ENCODE results near the gene TGM3. TPM values are rescaled to one million over a fixed set of nuclear protein-coding genes. Genes with fewer than 3 reads are reported as not detected.
A peak's percentile ranks its signal among the peaks of the same experiment; 100 is the strongest.
"Not testable (repeated sequence)": the region's sequence is repeated elsewhere in the genome, so short reads cannot be mapped to it uniquely, and the experiment has no call there.

Gene TGM3
- total RNA-seq, 5 donors from 2014 or later (not counting 1 experiment from before 2014, with no cell fraction given): not detected

DNA sequence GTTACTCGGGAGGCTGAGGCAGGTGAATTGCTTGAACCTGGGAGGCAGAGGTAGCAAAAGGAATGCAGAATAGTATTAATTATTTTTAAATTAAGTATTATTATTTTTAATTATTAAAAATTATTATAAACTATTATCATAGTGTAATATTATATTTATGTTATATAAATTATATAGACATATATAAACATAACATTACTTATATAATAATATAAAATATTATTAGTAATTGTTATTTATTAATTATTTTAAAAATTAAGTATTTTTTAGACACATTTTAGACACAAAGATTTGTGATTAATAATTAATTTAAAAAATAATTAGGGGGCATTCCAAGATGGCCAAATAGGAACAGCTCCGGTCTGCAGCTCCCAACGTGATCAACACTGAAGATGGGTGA is 31.7 kb upstream of the TGM3 start:
- H3K27me3 Mint-ChIP-seq: peaks cover 28 to 38% of the 10 kb centered on the region in 2 donors

DNA sequence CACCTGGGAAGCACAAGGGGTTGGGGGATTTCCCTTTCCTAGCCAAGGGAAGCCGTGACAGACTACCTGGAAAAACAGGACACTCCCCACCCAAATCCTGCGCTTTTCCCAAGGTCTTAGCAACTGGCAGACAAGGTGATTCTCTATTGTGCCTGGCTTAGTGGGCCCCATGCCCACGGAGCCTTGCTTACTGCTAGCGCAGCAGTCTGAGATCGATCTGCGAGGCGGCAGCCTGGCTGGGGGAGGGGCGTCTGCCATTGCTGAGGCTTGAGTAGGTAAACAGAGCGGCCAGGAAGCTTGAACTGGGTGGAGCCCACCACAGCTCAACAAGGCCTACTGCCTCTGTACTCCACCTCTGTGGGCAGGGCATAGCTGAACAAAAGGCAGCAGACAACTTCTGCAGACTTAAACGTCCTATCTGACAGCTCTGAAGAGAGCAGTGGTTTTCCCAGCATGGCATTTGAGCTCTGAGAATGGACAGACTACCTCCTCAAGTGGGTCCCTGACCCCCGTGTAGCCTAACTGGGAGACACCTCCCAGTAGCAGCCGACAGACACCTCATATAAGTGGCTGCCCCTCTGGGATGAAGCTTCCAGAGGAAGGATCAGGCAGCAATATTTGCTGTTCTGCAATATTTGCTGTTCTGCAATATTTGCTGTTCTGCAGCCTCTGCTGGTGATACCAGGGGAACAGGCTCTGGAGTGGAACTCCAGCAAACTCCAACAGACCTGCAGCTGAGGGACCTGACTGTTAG is 31.0 kb upstream of the TGM3 start:
- H3K27ac ChIP-seq (ENCODE audit: low read length); H3K9me3 Mint-ChIP-seq; CTCF ChIA-PET; H3K9me3 ChIP-seq; ATAC-seq (replicated peaks in 1 of 4); H3K4me3 ChIP-seq (ENCODE audit: control insufficient read depth in 1 of 2, extremely low read depth in 1 of 2, low read length in 1 of 2); H3K4me1 ChIP-seq (ENCODE audit: control insufficient read depth in 1 of 2, extremely low read depth in 1 of 2, insufficient read depth in 2 of 2, low read length in 2 of 2); H3K36me3 Mint-ChIP-seq; H3K36me3 ChIP-seq (ENCODE audit: control insufficient read depth in 2 of 2, extremely low read depth in 1 of 2, insufficient read depth in 1 of 2, low read length in 1 of 2); POLR2A ChIA-PET: not testable (repeated sequence)
- Mint-ChIP-seq H3K27me3 (peaks cover 25 to 35% of the 10 kb centered on the region in 2 donors), H3K4me3 (peak overlapping the region in 1 of 3 donors; percentile 0), H3K27ac (peak overlapping the region; percentile 32 to 76), H3K4me1 (peaks cover 0 to 10% (median 2%) of the 10 kb centered on the region in 3 donors)
- DNase-seq: peak in 8 of 35 experiments; percentile 1 to 46 (median 9)
- H3K27me3 ChIP-seq (replicated peaks in 1 of 2; ENCODE audit: control insufficient read depth in 2 of 2, extremely low read depth in 1 of 2, insufficient read depth in 2 of 2, low read length in 1 of 2): peaks cover 0 to 23% of the 10 kb centered on the region in 2 experiments
- 72% methylated on average over 6 of the region's 12 CpGs for WGBS (ENCODE audit: insufficient coverage)

More for the DNA sequence above, 31.7 kb upstream of the TGM3 start:
- peaks cover 0 to 10% (median 2%) of the 10 kb centered on the region in 3 donors for H3K4me1 Mint-ChIP-seq
- WGBS (ENCODE audit: insufficient coverage): 100% methylated on average over 1 of the region's 3 CpGs
- no peak for ATAC-seq (replicated peaks in 1 of 4)
- H3K27me3 ChIP-seq (replicated peaks in 1 of 2; ENCODE audit: control insufficient read depth in 2 of 2, extremely low read depth in 1 of 2, insufficient read depth in 2 of 2, low read length in 1 of 2): peaks cover 0 to 29% of the 10 kb centered on the region in 2 experiments
- no peaks in the 10 kb centered on the region for H3K4me1 ChIP-seq (ENCODE audit: control insufficient read depth in 1 of 2, extremely low read depth in 1 of 2, insufficient read depth in 2 of 2, low read length in 2 of 2)
- H3K27ac Mint-ChIP-seq: no peak overlapping the region
- H3K9me3 ChIP-seq: no peaks in the 10 kb centered on the region
- ChIA-PET CTCF (no interaction called here), POLR2A (no interaction called here)
- no peak overlapping the region for H3K27ac ChIP-seq (ENCODE audit: low read length)
- no peaks in the 10 kb centered on the region for H3K36me3 ChIP-seq (ENCODE audit: control insufficient read depth in 2 of 2, extremely low read depth in 1 of 2, insufficient read depth in 1 of 2, low read length in 1 of 2)
- H3K36me3 Mint-ChIP-seq: no peaks in the 10 kb centered on the region
- no peak overlapping the region for H3K4me3 Mint-ChIP-seq
- no peak for DNase-seq
- H3K9me3 Mint-ChIP-seq: no peaks in the 10 kb centered on the region
- no peak overlapping the region for H3K4me3 ChIP-seq (ENCODE audit: control insufficient read depth in 1 of 2, extremely low read depth in 1 of 2, low read length in 1 of 2)

DNA sequence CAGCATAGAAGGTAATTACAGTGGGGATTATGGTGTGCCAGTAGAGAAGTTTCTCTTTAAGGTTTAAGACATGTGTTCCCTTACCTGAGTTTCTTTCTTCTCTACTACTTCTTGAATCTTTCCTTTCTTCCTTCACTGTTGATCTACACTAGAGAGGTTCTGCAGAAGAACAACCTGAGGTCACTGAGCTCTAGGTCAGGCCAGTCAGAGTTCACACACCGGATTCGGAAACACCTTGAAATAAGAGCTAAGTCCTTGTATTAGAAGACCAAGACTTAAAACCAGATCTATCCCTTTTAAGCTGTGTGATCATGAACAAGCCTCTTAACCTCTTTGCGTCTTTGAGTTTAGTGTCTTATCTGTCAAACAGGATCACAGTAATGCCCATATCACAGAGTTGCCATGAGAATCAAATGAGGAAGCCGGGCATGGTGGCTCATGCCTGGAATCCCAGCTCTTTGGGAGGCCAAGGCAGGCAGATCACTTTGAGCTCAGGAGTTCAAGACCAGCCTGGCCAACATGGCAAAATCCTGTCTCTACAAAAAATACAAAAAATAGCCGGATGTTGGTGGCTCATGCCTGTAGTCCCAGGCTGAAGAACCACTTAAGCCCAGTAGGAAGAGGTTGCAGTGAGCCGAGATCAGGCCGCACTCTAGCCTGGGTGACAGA is 22.0 kb upstream of the TGM3 start:
- Histone ChIP-seq H3K27ac (ENCODE audit: low read length) (no peak overlapping the region), H3K4me1 (ENCODE audit: control insufficient read depth in 1 of 2, extremely low read depth in 1 of 2, insufficient read depth in 2 of 2, low read length in 2 of 2) (no peaks in the 10 kb centered on the region), H3K27me3 (replicated peaks in 1 of 2; ENCODE audit: control insufficient read depth in 2 of 2, extremely low read depth in 1 of 2, insufficient read depth in 2 of 2, low read length in 1 of 2) (peaks cover 0 to 9% of the 10 kb centered on the region in 2 experiments), H3K9me3 (no peaks in the 10 kb centered on the region), H3K4me3 (ENCODE audit: control insufficient read depth in 1 of 2, extremely low read depth in 1 of 2, low read length in 1 of 2) (no peak overlapping the region), H3K36me3 (ENCODE audit: control insufficient read depth in 2 of 2, extremely low read depth in 1 of 2, insufficient read depth in 1 of 2, low read length in 1 of 2) (no peaks in the 10 kb centered on the region)
- no peak for DNase-seq
- 95% methylated on average over 4 of the region's 7 CpGs for WGBS (ENCODE audit: insufficient coverage)
- Mint-ChIP-seq H3K36me3 (no peaks in the 10 kb centered on the region), H3K27ac (no peak overlapping the region), H3K27me3 (peaks cover 7 to 10% of the 10 kb centered on the region in 2 donors), H3K4me3 (no peak overlapping the region), H3K4me1 (no peaks in the 10 kb centered on the region), H3K9me3 (no peaks in the 10 kb centered on the region)
- ChIA-PET CTCF (no interaction called here), POLR2A (no interaction called here)
- ATAC-seq (replicated peaks in 1 of 4): no peak

DNA sequence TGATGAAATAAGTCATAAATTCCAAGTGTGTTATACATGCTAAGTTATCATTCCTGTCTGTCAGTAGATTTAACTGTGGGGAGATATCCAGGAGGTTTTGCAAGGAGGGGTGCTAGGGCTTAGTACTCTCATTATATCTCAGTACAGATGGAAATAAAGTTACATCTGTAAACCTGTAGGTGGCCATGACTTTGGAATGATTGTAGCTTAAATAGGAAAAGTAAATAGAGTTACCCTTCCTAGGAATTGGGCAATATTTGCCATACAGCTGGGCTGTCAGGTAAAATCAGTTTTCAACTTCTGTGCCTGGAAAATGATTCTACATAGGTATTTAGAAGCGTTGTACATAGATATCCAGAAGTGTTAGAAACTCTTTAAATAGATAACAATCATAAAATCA is 19.8 kb upstream of the TGM3 start:
- WGBS (ENCODE audit: insufficient coverage): no CpG with 5 or more reads among the region's 1 CpG
- Mint-ChIP-seq H3K27me3 (peaks cover 12 to 19% of the 10 kb centered on the region in 2 donors), H3K36me3 (no peaks in the 10 kb centered on the region), H3K4me3 (no peak overlapping the region), H3K9me3 (peaks cover 0 to 5% (median 1%) of the 10 kb centered on the region in 3 donors), H3K4me1 (peaks cover 0 to 8% (median 0%) of the 10 kb centered on the region in 3 donors), H3K27ac (no peak overlapping the region)
- H3K27me3 ChIP-seq (replicated peaks in 1 of 2; ENCODE audit: control insufficient read depth in 2 of 2, extremely low read depth in 1 of 2, insufficient read depth in 2 of 2, low read length in 1 of 2): peaks cover 0 to 19% of the 10 kb centered on the region in 2 experiments
- no peaks in the 10 kb centered on the region for H3K4me1 ChIP-seq (ENCODE audit: control insufficient read depth in 1 of 2, extremely low read depth in 1 of 2, insufficient read depth in 2 of 2, low read length in 2 of 2)
- no peak for ATAC-seq (replicated peaks in 1 of 4)
- POLR2A ChIA-PET: no interaction called here
- no peak overlapping the region for H3K4me3 ChIP-seq (ENCODE audit: control insufficient read depth in 1 of 2, extremely low read depth in 1 of 2, low read length in 1 of 2)
- no peak overlapping the region for H3K27ac ChIP-seq (ENCODE audit: low read length)
- no peak for DNase-seq
- H3K36me3 ChIP-seq (ENCODE audit: control insufficient read depth in 2 of 2, extremely low read depth in 1 of 2, insufficient read depth in 1 of 2, low read length in 1 of 2): no peaks in the 10 kb centered on the region
- H3K9me3 ChIP-seq: no peaks in the 10 kb centered on the region
- CTCF ChIA-PET: no interaction called here

DNA sequence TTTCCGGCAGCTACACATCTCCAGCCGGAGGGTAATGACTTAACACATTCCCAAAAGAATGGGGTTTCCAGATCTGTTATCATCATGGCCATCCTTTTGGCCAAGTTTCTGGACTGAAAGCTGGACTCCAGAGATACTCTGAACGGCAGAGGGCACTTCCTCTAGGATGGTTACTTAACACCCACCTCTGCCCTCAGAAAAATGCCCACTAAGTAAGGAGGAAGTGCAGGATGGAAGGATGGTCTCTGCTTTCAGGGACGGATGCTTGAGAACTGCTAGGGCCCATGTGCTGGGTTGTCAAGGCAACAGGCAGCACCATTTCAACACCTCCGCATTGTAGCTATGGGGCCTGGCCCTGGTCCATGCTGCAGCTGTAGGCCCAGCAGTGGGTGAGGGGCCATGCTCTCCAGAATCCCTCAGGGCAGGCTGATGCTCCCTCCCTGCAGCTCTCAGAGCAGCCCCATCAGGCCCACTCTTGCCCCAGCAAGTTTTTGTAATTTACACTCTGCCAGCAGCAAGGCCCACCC is 16.5 kb upstream of the TGM3 start:
- H3K36me3 ChIP-seq (ENCODE audit: control insufficient read depth in 2 of 2, extremely low read depth in 1 of 2, insufficient read depth in 1 of 2, low read length in 1 of 2): no peaks in the 10 kb centered on the region
- H3K4me3 Mint-ChIP-seq: no peak overlapping the region
- H3K9me3 Mint-ChIP-seq: peaks cover 0 to 5% (median 2%) of the 10 kb centered on the region in 3 donors
- no peak for ATAC-seq (replicated peaks in 1 of 4)
- H3K27ac Mint-ChIP-seq: no peak overlapping the region
- H3K4me1 Mint-ChIP-seq: peaks cover 0 to 8% (median 0%) of the 10 kb centered on the region in 3 donors
- H3K27me3 ChIP-seq (replicated peaks in 1 of 2; ENCODE audit: control insufficient read depth in 2 of 2, extremely low read depth in 1 of 2, insufficient read depth in 2 of 2, low read length in 1 of 2): peaks cover 0 to 18% of the 10 kb centered on the region in 2 experiments
- no peak overlapping the region for H3K27ac ChIP-seq (ENCODE audit: low read length)
- CTCF ChIA-PET: no interaction called here
- POLR2A ChIA-PET: no interaction called here
- WGBS (ENCODE audit: insufficient coverage): 78% methylated on average over 2 of the region's 5 CpGs
- H3K9me3 ChIP-seq: no peaks in the 10 kb centered on the region
- no peaks in the 10 kb centered on the region for H3K4me1 ChIP-seq (ENCODE audit: control insufficient read depth in 1 of 2, extremely low read depth in 1 of 2, insufficient read depth in 2 of 2, low read length in 2 of 2)
- H3K4me3 ChIP-seq (ENCODE audit: control insufficient read depth in 1 of 2, extremely low read depth in 1 of 2, low read length in 1 of 2): no peak overlapping the region
- peaks cover 14 to 19% of the 10 kb centered on the region in 2 donors for H3K27me3 Mint-ChIP-seq
- no peak for DNase-seq
- no peaks in the 10 kb centered on the region for H3K36me3 Mint-ChIP-seq

DNA sequence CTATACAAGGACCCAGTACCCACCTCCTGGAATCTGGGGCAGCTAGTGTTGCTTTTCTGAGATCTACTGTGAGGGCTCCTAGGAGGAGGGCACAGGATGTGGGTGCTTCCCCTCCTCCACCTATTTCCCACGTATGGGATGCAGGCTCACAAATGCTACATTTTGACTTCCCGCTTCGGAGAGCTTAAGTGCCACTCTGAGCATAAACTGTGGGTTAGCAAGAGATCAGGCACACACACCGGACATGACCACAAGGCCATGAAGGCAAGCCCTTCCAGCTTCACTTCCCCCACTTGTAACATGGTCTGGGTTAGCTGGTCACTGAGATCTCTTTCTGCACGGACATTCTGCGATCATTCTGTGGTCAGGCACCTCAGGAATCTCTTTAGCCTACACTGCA is 15.7 kb upstream of the TGM3 start:
- Histone ChIP-seq H3K27ac (ENCODE audit: low read length) (no peak overlapping the region), H3K4me1 (ENCODE audit: control insufficient read depth in 1 of 2, extremely low read depth in 1 of 2, insufficient read depth in 2 of 2, low read length in 2 of 2) (no peaks in the 10 kb centered on the region), H3K9me3 (no peaks in the 10 kb centered on the region), H3K36me3 (ENCODE audit: control insufficient read depth in 2 of 2, extremely low read depth in 1 of 2, insufficient read depth in 1 of 2, low read length in 1 of 2) (no peaks in the 10 kb centered on the region), H3K27me3 (replicated peaks in 1 of 2; ENCODE audit: control insufficient read depth in 2 of 2, extremely low read depth in 1 of 2, insufficient read depth in 2 of 2, low read length in 1 of 2) (peaks cover 0 to 18% of the 10 kb centered on the region in 2 experiments), H3K4me3 (ENCODE audit: control insufficient read depth in 1 of 2, extremely low read depth in 1 of 2, low read length in 1 of 2) (no peak overlapping the region)
- Mint-ChIP-seq H3K36me3 (no peaks in the 10 kb centered on the region), H3K9me3 (peaks cover 0 to 5% (median 2%) of the 10 kb centered on the region in 3 donors), H3K27ac (no peak overlapping the region), H3K27me3 (peaks cover 12 to 19% of the 10 kb centered on the region in 2 donors), H3K4me3 (no peak overlapping the region), H3K4me1 (peaks cover 0 to 8% (median 0%) of the 10 kb centered on the region in 3 donors)
- ATAC-seq (replicated peaks in 1 of 4): no peak
- ChIA-PET POLR2A (no interaction called here), CTCF (interaction anchor here in 1 of 2 donors (0.6 kb wide), 1 partner anchor 176 kb away, joined by 3 read pairs; no protein-coding TSS in a partner anchor)
- DNase-seq: no peak
- WGBS (ENCODE audit: insufficient coverage): 50% methylated on average over 2 of the region's 6 CpGs
